Measurements from ENCODE around the gene CRACR2B.

DNA sequence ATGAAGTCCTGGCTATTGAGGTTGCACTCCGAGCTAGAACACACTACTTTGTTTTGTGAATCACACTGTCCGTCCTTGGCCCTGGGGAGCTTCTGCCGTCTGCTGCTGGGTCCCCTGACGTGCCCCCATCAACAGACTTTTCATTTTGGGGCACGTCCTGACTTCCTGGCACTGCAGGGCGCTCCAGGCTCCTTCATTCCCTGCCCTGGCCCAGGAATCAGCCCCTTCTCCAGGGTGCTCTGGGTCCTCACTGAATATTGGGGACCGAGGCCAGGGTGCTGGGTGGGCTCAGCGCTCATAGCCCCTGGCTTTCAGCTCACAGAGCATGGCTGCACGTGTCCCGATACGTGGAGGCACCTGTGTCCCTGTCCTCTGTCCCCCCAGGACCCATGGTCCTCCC lies 37.2 kb downstream of the CRACR2B start:
- TF ChIP-seq, protein P1, sequence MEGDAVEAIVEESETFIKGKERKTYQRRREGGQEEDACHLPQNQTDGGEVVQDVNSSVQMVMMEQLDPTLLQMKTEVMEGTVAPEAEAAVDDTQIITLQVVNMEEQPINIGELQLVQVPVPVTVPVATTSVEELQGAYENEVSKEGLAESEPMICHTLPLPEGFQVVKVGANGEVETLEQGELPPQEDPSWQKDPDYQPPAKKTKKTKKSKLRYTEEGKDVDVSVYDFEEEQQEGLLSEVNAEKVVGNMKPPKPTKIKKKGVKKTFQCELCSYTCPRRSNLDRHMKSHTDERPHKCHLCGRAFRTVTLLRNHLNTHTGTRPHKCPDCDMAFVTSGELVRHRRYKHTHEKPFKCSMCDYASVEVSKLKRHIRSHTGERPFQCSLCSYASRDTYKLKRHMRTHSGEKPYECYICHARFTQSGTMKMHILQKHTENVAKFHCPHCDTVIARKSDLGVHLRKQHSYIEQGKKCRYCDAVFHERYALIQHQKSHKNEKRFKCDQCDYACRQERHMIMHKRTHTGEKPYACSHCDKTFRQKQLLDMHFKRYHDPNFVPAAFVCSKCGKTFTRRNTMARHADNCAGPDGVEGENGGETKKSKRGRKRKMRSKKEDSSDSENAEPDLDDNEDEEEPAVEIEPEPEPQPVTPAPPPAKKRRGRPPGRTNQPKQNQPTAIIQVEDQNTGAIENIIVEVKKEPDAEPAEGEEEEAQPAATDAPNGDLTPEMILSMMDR (IDR thresholded peaks at IDR 0.05), result no peak
- TF ChIP-seq POLR2A (IDR thresholded peaks at IDR 0.05), result no peak
